ENCODE measurements around the gene FARS2. TPM values are rescaled to one million over a fixed set of nuclear protein-coding genes. Genes with fewer than 3 reads are reported as not detected.

The FARS2 gene
- polyA plus RNA-seq, 1 donor from 2014 or later = 11.9 TPM

DNA sequence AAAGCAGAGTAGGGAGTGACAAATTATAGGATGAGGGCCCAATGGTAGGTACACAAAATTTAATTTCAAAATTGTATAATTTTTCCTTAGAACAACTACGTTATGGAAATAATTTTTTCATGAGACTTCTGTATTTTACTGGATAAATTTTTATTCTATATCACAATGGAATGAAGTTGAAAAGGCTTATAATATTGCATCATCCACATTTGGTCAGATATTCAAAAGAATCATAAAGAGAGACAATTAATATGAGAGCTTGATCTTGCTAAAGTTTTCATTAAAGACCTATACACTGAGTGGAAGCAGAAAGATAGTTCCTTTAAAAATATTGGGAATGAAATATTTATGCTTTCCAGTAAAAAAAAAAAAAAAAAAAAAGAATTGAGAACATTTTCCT, 242.8 kb downstream of the FARS2 start:
- H3K27ac ChIP-seq (ENCODE audit: low read length) = no peak overlapping the region
- H2AFZ ChIP-seq (ENCODE audit: low read depth, low read length) = no peak overlapping the region
- H3F3A ChIP-seq (ENCODE audit: insufficient read depth, low read length, poor library complexity, severe bottlenecking) = no peaks in the 10 kb centered on the region
- no peak overlapping the region for H3K4me2 ChIP-seq (ENCODE audit: low read length)
- TF ChIP-seq MXI1 (conservative IDR thresholded peaks at IDR 0.05; ENCODE audit: poor library complexity, severe bottlenecking) = no peak
- H3K27me3 ChIP-seq (ENCODE audit: insufficient read depth, low read depth, low read length) = no peaks in the 10 kb centered on the region
- H3K9ac ChIP-seq (ENCODE audit: low read length) = no peak overlapping the region
- no peaks in the 10 kb centered on the region for H3K36me3 ChIP-seq (ENCODE audit: insufficient read depth, low read length)
- H3K4me3 ChIP-seq (ENCODE audit: low read length) = no peak overlapping the region
- no peaks in the 10 kb centered on the region for H4K20me1 ChIP-seq (ENCODE audit: insufficient read depth)
- H3K9me3 ChIP-seq (ENCODE audit: low read length) = no peaks in the 10 kb centered on the region
- no peaks in the 10 kb centered on the region for H3K79me2 ChIP-seq (replicated peaks; ENCODE audit: insufficient read depth, low read length)
- no peaks in the 10 kb centered on the region for H3K9me2 ChIP-seq (ENCODE audit: insufficient read depth, low read length)

DNA sequence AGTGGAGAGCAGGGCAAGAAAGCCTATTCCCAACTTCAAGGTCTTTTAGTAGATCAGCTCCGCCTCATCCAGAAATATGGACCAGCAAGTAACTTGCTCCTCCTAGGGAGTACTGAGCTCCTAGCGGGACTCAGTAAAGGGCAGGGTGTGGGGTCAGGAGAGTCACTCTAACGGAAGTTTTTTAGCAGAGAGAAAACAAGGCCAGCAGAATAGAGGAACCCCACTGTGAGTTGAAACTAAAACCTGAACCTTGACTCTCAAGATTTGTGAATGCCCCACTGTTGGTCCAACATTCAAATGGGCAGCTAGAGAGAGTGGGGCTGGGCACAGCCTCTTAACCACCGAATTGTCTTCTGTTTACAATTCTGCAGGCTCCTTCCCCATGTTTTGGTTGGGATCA, 244.8 kb downstream of the FARS2 start:
- Histone ChIP-seq H4K20me1 (ENCODE audit: insufficient read depth) (no peaks in the 10 kb centered on the region), H2AFZ (ENCODE audit: low read depth, low read length) (no peak overlapping the region), H3K9me3 (ENCODE audit: low read length) (no peaks in the 10 kb centered on the region), H3K4me3 (ENCODE audit: low read length) (no peak overlapping the region), H3K9ac (ENCODE audit: low read length) (no peak overlapping the region), H3K4me2 (ENCODE audit: low read length) (no peak overlapping the region), H3K27me3 (ENCODE audit: insufficient read depth, low read depth, low read length) (no peaks in the 10 kb centered on the region), H3K79me2 (replicated peaks; ENCODE audit: insufficient read depth, low read length) (no peaks in the 10 kb centered on the region), H3K36me3 (ENCODE audit: insufficient read depth, low read length) (no peaks in the 10 kb centered on the region), H3K27ac (ENCODE audit: low read length) (no peak overlapping the region), H3K9me2 (ENCODE audit: insufficient read depth, low read length) (no peaks in the 10 kb centered on the region), H3F3A (ENCODE audit: insufficient read depth, low read length, poor library complexity, severe bottlenecking) (no peaks in the 10 kb centered on the region)
- TF ChIP-seq SMC3 (conservative IDR thresholded peaks at IDR 0.05; ENCODE audit: poor library complexity) (no peak), EZH2 (IDR thresholded peaks at IDR 0.05; ENCODE audit: borderline replicate concordance, insufficient read depth, low read length, poor library complexity, severe bottlenecking) (no peak), MXI1 (conservative IDR thresholded peaks at IDR 0.05; ENCODE audit: poor library complexity, severe bottlenecking) (no peak), TAF1 (IDR thresholded peaks at IDR 0.05; ENCODE audit: low read depth) (no peak), RAD21 (conservative IDR thresholded peaks at IDR 0.05) (no peak), POLR2AphosphoS5 (IDR thresholded peaks at IDR 0.05) (no peak), EP300 (conservative IDR thresholded peaks at IDR 0.05; ENCODE audit: poor library complexity, severe bottlenecking) (no peak)
- TF ChIP-seq, protein P1, sequence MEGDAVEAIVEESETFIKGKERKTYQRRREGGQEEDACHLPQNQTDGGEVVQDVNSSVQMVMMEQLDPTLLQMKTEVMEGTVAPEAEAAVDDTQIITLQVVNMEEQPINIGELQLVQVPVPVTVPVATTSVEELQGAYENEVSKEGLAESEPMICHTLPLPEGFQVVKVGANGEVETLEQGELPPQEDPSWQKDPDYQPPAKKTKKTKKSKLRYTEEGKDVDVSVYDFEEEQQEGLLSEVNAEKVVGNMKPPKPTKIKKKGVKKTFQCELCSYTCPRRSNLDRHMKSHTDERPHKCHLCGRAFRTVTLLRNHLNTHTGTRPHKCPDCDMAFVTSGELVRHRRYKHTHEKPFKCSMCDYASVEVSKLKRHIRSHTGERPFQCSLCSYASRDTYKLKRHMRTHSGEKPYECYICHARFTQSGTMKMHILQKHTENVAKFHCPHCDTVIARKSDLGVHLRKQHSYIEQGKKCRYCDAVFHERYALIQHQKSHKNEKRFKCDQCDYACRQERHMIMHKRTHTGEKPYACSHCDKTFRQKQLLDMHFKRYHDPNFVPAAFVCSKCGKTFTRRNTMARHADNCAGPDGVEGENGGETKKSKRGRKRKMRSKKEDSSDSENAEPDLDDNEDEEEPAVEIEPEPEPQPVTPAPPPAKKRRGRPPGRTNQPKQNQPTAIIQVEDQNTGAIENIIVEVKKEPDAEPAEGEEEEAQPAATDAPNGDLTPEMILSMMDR (IDR thresholded peaks at IDR 0.05; ENCODE audit: poor library complexity, severe bottlenecking) = no peak
- TF ChIP-seq, protein P2, sequence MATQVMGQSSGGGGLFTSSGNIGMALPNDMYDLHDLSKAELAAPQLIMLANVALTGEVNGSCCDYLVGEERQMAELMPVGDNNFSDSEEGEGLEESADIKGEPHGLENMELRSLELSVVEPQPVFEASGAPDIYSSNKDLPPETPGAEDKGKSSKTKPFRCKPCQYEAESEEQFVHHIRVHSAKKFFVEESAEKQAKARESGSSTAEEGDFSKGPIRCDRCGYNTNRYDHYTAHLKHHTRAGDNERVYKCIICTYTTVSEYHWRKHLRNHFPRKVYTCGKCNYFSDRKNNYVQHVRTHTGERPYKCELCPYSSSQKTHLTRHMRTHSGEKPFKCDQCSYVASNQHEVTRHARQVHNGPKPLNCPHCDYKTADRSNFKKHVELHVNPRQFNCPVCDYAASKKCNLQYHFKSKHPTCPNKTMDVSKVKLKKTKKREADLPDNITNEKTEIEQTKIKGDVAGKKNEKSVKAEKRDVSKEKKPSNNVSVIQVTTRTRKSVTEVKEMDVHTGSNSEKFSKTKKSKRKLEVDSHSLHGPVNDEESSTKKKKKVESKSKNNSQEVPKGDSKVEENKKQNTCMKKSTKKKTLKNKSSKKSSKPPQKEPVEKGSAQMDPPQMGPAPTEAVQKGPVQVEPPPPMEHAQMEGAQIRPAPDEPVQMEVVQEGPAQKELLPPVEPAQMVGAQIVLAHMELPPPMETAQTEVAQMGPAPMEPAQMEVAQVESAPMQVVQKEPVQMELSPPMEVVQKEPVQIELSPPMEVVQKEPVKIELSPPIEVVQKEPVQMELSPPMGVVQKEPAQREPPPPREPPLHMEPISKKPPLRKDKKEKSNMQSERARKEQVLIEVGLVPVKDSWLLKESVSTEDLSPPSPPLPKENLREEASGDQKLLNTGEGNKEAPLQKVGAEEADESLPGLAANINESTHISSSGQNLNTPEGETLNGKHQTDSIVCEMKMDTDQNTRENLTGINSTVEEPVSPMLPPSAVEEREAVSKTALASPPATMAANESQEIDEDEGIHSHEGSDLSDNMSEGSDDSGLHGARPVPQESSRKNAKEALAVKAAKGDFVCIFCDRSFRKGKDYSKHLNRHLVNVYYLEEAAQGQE (IDR thresholded peaks at IDR 0.05; ENCODE audit: borderline replicate concordance) = no peak

DNA sequence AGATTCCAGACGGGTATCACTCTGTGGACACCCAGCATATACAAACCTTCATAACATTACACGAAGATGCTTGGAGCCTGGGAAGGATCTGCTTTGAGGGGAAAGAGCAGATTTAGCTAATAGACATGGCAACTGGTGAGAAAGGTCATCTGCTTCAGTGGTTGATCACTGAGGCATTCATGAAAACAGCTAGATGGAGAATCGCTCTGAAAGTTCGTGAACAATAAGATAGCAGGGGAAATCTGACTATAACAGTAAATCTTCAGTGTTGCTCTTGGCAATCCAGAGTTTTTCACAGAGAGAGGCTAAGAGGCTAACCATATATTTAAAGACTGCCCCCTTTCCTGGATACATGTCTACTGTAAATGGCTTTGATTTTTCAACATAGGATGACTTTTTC, 245.3 kb downstream of the FARS2 start:
- H3K27ac ChIP-seq (ENCODE audit: low read length) = no peak overlapping the region
- no peaks in the 10 kb centered on the region for H3K79me2 ChIP-seq (replicated peaks; ENCODE audit: insufficient read depth, low read length)
- no peaks in the 10 kb centered on the region for H3K9me2 ChIP-seq (ENCODE audit: insufficient read depth, low read length)
- no peaks in the 10 kb centered on the region for H3K9me3 ChIP-seq (ENCODE audit: low read length)
- H4K20me1 ChIP-seq (ENCODE audit: insufficient read depth) = no peaks in the 10 kb centered on the region
- no peak overlapping the region for H3K9ac ChIP-seq (ENCODE audit: low read length)
- no peaks in the 10 kb centered on the region for H3K36me3 ChIP-seq (ENCODE audit: insufficient read depth, low read length)
- no peaks in the 10 kb centered on the region for H3F3A ChIP-seq (ENCODE audit: insufficient read depth, low read length, poor library complexity, severe bottlenecking)
- H2AFZ ChIP-seq (ENCODE audit: low read depth, low read length) = no peak overlapping the region
- H3K4me3 ChIP-seq (ENCODE audit: low read length) = no peak overlapping the region
- no peak overlapping the region for H3K4me2 ChIP-seq (ENCODE audit: low read length)
- H3K27me3 ChIP-seq (ENCODE audit: insufficient read depth, low read depth, low read length) = no peaks in the 10 kb centered on the region
- TF ChIP-seq TAF1 (IDR thresholded peaks at IDR 0.05; ENCODE audit: low read depth) = no peak
- TF ChIP-seq EP300 (conservative IDR thresholded peaks at IDR 0.05; ENCODE audit: poor library complexity, severe bottlenecking) = no peak
